NOMO-1 (cell line): ENCODE measurements around the gene SLC52A1.

Experiments used
- DNase-seq, 2 experiments: peaks; one replicate each; lab custom pipeline; 2025; ENCODE audit not compliant: unreplicated experiment in 2 of 2; lab: John Stamatoyannopoulos, UW

Gene SLC52A1

DNA sequence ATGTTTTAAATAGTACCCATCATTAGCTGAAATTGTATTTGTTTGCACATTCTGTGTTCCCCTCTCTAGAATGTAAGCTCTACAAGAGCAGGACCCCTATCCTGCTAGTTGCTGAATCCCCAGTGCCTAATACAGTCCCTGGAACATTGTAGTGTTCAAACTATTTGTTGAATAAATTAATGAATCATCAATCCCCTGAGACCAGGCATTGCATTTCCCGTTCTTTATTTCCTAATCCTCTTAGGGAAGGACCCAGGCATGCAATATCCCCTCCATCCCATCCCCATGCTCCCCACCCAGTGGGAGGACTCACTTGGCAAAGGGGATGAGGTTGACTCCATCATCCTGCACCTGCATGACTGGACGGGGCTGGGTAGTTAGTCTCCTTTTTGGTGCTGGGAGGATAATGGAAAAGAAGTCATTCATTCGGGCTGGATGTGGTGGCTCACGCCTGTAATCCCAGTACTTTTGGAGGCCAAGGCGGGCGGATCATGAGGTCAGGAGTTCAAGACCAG is 41.1 kb downstream of the SLC52A1 start:
- no peak for DNase-seq

DNA sequence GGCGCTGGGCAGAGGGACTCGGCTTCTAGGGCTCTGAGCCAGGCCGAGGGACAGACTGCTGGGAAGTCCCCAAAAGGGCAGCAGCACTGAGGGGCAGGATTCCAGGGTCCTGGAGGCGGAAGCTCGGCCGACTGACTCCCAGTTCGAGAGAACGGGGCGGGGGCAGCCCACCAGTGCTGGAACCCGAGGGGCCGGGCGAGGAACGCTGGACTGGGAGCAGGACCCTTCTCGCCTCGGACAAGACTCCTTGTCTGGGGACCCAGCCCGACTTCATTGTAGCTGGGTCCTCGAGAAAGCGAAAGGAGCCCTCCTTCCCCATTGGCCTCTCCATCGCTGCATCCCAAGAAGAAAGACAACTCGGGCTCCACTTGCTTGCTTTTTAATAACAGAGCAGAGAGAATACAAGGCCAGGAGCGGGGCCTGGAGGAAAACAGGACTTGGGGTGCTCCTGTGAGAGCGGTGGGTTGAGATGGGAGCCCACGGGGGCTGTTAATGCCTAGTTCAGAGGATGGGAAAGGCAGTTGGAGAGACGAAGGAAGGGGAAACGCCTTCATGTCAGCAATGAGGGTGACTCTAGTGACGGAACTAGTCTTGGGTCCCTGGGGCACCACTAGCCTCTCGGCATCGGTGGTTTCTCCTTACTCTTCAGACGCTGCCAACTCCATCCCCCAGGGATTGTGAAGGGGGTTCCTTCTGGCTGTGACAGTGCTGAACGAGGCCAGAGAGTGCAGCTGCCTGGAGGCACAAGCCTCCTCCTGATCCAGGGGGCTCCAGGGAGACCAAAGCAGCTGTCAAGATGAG is 47.3 kb downstream of the SLC52A1 start:
- peak in 1 of 2 experiments; percentile 27 for DNase-seq

DNA sequence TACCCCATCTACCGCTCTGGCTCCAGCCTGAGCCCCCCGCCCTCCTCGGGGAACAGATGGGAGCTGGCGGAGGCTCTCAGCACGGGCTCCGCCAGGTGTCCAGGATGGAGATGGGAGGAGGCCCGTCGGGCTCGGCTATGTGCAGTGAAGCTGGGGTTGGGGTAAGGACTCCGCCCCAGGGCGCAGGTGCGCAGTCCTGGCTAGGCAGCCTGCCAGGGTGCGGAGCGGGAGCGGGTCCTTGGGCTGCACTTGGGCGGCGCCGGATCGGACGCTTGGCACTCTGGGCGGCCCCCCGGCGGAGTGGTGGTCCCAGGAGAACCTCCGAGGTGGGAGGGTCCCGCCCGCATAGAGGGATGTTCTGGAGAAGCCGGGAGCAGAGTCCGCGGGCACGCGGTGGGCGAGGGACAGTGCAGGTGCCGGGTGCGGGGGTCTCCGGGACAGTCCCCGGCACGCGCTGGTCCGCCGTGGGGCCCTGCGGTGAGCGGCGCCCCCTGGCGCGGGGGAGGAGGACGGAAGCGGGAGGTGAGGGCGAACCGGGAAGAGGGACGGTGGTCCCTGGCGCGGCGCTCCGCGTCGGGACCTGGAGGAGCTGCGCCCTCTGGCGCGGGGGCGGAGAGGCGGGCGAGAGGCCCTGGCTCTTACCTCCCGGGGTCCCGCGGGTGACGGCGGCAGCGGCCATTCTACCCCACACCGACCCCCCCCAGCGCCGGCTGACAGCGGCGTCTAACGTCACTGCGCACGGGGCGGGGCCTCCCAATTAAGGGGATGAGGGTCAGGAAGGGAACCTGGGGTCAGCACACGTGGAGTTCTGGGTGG is 48.1 kb downstream of the SLC52A1 start, which contains the start of gene CAMTA2:
TSS of gene CAMTA2 (minus strand) at position 725 of the 816 bp plus-strand sequence. CDS start 1,453 bp downstream, outside the sequence.
- peak; percentile 75 to 85 for DNase-seq

DNA sequence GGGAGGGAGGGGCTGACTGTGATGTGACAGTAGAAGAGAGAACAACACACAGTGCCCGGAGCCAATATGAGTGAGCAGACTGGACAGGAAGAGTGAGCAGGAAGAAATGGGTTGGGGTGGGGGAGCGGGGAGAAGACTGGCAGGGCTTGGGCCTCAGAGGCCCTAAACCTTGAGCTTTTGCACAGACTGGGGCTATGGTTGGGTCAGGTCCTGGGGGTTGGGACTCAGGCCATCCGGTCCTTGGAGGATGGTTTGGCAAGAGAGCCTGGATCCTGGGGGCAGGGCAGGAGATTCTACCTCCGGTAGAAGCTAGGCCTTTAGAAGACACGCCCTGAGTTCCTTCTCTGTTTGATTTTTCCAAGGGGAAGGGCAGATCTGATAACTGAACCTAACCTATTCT is 48.8 kb downstream of the SLC52A1 start:
- no peak for DNase-seq
